KOPT-K1 (cell line): ENCODE results near the gene CEP112.

Experiments
- H3K27ac ChIP-seq: fragments of 200-600 bp; sonication (generic); 2 replicates; pipeline ENCODE4 v1.5.1; 2016; ENCODE audit warnings: antibody characterized with exemption, mild to moderate bottlenecking, low read depth, low read length; ENCODE audit not compliant: poor library complexity, severe bottlenecking
- H3K36me3 ChIP-seq: fragments of 200-600 bp; sonication (generic); 2 replicates; pipeline ENCODE4 v1.5.1; 2017; ENCODE audit warnings: antibody characterized with exemption, mild to moderate bottlenecking, low read length, moderate library complexity; ENCODE audit not compliant: insufficient read depth
- H3K9me3 ChIP-seq: fragments of 200-600 bp; sonication (generic); 2 replicates; pipeline ENCODE4 v1.5.1; 2017; ENCODE audit warnings: antibody characterized with exemption, low read length, mild to moderate bottlenecking; ENCODE audit not compliant: insufficient read depth, poor library complexity, severe bottlenecking

The CEP112 gene

DNA sequence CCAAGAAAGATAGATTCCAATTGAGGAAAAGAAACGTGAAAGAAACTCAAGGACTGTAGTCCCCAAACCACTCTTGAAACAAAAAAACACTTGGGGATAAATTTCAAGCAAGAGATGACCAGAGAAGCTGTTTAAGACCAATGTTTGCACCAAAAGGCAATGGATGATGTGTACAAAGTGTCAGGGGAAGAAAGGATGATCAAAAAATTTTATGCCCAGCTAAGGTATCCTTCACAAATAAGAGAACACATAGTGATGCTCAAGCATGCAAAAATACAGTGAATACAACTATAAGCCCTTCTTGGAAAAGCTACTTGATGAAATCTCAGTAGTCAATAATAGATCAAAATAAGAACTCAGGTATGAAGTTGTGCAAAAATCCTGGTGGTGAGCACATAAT is 281.1 kb downstream of the CEP112 start:
- no peak overlapping the region for H3K27ac ChIP-seq
- peaks cover 25% of the 10 kb centered on the region for H3K9me3 ChIP-seq
- H3K36me3 ChIP-seq: no peaks in the 10 kb centered on the region

DNA sequence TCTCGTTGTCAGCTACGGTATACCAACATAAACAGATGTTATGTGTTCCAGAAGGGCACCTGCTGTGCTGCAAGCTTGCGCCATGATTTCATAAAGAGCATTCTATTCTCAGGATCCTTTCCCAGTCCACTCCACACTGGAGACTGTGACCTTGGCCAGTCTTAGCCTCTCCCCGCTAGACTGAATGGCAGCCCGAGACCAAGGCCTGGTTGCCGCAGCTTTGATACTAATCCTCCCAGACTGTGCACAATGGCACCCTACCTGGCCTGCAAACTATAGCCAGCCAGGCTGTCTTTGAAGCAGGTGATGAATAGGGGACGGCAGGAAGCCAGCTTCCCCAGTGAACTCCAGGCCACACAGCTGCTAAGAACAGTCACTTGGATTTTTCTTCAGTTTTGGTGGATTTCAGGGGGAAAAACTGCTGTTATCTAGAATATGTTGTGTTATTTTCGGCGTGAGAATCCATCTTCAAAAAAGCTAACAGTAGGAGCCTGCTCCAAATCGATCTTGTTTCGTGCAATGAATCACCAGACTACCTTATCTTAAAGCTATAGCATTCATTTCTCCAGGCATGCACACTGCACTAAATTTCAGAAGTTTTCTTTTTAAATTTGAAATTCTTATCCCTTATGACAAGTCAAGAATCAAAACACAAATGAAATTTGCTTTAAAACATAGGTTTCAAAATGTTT is 289.0 kb downstream of the CEP112 start:
- Histone ChIP-seq H3K36me3 (no peaks in the 10 kb centered on the region), H3K9me3 (no peaks in the 10 kb centered on the region), H3K27ac (no peak overlapping the region)

DNA sequence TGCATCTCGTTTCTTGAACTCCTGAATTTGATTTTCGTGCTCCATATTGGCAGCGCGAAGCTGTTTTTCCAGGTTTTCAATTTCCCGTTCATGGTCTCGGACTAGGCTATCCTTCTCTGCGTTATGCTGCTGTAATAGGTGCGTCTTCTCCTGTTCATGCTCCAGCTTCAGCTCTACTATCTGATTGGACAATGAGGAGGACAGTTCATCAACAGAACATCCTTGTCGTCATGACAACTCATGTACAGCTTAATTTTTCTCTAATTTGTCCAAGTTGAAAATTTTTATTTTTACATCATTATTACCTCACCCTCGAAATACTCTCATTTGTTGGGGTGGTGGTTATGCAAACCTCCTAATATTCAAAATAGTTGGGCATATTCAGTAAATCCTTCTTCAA is 289.8 kb downstream of the CEP112 start:
- no peaks in the 10 kb centered on the region for H3K36me3 ChIP-seq

DNA sequence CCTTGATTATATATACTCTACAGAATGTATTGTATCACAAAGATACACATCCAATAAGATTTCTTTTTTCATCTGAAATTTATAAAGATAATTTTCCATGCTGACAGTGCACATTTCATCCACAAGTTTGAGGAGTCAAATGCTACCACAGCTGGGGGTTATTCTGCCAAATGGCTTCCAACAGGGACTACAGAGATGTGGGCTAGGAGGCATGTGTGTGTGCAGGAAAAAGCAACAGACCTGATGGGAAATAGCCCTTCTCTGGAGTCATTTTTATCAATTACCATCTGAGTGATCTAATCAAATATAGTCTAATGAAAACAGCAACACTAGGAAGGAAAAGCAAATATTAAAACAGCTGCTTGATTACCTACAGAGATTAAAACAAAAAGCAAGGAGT is 290.5 kb downstream of the CEP112 start:
- H3K9me3 ChIP-seq: no peaks in the 10 kb centered on the region
- no peaks in the 10 kb centered on the region for H3K36me3 ChIP-seq
- no peak overlapping the region for H3K27ac ChIP-seq

More for the DNA sequence above, 289.8 kb downstream of the CEP112 start:
- no peaks in the 10 kb centered on the region for H3K9me3 ChIP-seq
- H3K27ac ChIP-seq: no peak overlapping the region

DNA sequence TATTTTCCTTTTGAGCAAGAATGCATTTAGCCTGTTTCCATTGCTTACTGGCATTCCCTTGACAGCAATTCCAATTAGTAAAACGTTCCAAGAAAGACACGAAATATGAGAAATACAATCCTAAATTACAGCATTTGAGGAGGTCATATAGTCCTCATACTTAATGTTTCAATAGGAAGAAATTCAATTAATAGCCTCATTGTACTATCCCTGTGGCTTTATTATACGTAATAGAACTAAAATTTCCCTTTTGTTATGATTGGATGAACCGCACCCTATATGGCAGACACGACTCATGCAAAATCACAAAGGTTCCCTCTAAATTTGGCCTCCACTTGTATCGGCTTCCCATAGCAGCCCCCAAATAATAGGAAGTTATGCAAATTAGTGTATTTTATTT is 291.7 kb downstream of the CEP112 start:
- Histone ChIP-seq H3K27ac (no peak overlapping the region), H3K36me3 (no peaks in the 10 kb centered on the region), H3K9me3 (no peaks in the 10 kb centered on the region)

DNA sequence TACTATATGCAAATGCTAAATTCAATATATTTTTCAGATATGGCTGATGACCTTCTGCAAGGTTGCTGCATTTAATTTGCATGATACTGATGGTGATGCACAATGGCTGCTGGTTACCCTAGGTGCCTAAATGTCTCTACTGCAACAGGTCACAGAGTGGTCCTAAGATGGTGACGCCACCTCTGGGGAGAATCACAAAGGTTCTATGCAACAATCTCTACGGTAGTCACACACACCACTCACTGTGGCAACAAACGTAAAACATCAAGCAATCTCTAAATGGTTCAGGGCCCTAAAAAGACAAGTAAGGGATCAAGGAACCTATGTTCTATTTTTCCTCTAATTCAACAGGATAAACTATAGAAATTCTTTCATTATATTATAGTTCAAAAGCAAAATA is 293.3 kb downstream of the CEP112 start:
- Histone ChIP-seq H3K36me3 (no peaks in the 10 kb centered on the region), H3K9me3 (no peaks in the 10 kb centered on the region), H3K27ac (no peak overlapping the region)

DNA sequence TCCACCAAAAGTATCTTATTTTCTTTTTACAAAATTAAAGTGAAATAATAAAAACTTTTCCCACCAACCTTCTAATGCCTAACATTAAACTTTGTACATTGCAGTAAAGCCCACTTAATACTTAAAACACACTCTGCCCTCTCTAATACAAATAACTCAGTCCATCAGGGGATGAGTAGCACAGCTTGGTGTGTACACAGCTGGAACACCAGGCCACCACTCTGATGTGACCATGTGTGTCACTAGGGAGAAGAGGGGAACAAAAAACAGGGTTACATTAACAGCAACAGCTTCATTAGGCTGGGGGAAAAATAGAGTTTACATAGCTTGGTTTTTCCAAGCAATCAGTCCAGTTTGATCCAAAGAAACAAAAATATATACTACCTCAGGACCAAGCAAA is 295.0 kb downstream of the CEP112 start:
- no peaks in the 10 kb centered on the region for H3K9me3 ChIP-seq
- H3K36me3 ChIP-seq: no peaks in the 10 kb centered on the region
- no peak overlapping the region for H3K27ac ChIP-seq

DNA sequence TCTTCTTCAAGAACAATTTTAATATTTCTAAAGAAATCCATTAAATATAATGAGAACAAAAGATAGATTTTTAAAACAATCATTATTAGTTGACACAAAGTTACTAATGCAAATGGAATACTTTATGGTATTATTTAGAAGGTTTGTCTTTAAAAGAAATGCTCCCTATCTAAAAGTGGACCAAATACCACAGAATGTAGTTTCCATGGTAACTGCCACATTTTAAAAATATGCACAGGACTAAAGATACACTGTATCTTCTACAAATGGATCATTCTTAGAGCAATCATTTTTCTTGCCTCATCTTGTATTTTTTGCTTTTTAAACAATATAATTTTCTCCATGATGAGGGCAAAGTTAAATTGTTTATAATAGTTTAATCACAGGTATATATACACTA is 296.0 kb downstream of the CEP112 start:
- Histone ChIP-seq H3K36me3 (no peaks in the 10 kb centered on the region), H3K27ac (no peak overlapping the region), H3K9me3 (no peaks in the 10 kb centered on the region)

DNA sequence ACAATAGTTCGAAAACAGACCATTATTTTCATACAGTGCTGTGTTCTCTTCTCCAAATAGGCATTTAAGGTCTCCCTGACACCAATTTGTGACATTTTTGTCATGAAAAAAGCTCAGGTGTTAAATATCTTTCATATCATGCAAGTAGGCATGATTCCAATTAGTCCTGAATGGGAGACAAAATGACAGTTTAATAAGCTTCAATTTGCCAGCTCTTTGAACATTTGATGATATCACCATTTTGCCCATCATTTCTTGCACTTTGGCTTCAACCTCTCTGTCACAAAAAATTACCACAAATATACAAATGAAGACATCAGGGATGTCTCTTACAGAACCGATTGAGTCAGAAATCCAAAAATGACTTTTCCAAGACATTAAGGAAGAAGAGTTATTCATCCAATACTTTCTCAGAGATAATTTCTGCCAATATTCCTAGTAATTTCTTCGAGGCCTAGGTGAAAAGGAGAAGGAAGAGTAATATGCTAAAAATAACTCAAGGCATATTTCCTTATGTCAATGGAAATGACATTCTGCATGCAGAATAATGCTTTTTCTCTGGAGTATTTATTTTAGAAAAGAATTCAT is 298.1 kb downstream of the CEP112 start:
- H3K27ac ChIP-seq: no peak overlapping the region
- no peaks in the 10 kb centered on the region for H3K9me3 ChIP-seq
- no peaks in the 10 kb centered on the region for H3K36me3 ChIP-seq

DNA sequence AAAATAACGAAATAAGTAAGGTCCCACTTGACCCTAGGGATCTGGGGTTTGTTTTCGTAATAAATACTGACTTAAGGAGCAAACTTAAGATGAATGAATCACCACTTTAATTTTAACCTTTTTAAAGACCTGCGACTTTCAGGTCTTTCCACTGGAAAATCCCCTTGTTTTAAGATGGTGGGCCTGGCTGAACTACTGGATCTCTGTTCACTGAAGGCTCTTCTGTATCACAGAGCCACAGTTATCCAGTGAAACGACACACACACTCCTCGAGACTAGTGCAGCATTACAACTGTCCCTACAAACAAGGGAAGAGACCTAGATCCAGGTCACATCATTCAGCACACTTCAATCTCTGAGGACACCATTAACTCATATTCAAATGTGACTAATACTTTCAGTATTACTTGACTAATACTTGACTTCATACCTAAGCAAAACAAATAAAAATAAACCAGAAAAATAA is 299.0 kb downstream of the CEP112 start:
- no peaks in the 10 kb centered on the region for H3K9me3 ChIP-seq
- no peak overlapping the region for H3K27ac ChIP-seq
- H3K36me3 ChIP-seq: no peaks in the 10 kb centered on the region

DNA sequence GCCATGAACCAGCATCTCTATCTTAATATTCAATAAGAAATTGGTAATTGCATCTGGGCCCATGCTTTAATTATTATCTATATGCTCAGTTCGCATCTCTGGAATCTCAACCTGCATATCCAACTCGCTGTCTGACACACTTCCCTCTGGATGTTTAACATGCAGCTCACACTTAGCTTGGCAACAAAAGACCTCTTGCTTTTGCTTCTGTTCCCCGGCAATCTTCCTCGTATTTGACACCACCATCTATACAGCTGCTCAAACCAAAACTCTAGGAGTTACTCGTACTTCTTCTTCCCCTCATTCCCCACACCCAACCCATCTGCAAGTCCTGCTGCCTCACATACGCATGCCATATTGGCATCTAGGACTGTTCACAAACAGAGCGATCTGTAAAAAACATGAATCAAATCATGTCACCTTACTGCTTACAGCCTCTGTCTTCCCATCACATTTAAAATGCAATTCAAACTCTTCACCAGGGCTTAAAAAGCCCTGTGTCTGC is 300.6 kb downstream of the CEP112 start:
- H3K27ac ChIP-seq: no peak overlapping the region
- no peaks in the 10 kb centered on the region for H3K9me3 ChIP-seq
- H3K36me3 ChIP-seq: no peaks in the 10 kb centered on the region

DNA sequence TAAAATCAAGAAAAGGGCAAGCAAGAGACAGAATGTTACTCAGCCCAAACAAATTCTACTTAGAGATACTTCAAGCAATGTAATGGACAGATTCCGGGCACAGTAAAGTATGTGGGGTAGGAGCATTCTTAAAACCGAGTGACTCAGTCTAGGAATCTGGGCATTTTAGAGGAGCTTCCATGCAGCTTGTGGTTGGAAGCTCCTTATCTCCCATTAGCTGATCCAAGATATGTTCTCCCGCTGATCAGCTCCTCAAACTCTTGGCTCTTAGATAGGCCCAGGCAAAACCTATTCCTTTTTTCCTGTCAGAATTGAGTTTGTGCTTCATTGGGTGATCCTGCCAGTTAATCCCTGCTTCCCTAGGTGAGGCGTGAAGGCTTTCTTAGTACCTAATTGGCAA is 303.3 kb downstream of the CEP112 start:
- H3K27ac ChIP-seq: no peak overlapping the region
- H3K36me3 ChIP-seq: no peaks in the 10 kb centered on the region
- no peaks in the 10 kb centered on the region for H3K9me3 ChIP-seq

DNA sequence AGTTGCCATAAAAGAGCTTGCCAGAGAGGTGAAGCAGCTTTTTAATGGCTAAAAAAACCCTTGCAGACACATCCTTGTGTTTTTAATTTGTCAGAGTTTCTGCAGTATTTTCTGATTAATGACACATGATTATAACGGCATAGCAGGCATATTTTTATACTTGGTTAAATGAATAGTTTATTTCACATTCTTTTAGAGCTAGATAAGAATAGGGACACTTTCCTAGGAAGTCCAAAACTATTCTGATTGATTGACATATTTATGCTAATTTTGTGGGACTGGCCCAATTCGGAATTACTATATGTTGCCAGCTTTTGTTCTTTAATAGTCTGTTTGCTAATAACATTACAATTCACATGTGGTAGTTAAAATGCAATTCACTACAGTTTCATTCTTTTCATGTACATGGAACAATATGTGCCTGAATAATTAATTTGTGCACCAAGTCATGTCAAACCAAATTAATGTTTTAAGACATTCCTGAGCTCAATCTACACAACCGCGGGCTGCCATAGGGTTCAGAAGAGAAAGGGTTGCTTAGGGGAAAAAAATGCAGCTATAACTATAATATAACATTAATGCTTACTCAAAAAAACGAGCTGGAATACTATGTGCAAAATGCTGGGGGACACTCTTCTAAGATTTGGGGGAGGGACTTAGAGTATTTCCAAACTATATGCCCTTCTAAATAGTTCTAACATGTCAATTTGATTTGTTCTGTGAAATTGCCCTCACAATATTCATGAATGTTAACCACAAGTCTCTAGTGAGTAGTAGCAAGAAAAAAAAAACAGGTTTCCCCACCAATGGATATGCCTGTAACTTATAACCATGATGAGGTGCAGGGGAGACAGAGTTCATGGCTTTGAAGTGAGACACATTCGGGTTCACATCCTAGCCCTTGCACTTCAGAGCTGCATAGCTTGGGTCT is 305.4 kb downstream of the CEP112 start:
- no peak overlapping the region for H3K27ac ChIP-seq
- H3K9me3 ChIP-seq: no peaks in the 10 kb centered on the region
- no peaks in the 10 kb centered on the region for H3K36me3 ChIP-seq

DNA sequence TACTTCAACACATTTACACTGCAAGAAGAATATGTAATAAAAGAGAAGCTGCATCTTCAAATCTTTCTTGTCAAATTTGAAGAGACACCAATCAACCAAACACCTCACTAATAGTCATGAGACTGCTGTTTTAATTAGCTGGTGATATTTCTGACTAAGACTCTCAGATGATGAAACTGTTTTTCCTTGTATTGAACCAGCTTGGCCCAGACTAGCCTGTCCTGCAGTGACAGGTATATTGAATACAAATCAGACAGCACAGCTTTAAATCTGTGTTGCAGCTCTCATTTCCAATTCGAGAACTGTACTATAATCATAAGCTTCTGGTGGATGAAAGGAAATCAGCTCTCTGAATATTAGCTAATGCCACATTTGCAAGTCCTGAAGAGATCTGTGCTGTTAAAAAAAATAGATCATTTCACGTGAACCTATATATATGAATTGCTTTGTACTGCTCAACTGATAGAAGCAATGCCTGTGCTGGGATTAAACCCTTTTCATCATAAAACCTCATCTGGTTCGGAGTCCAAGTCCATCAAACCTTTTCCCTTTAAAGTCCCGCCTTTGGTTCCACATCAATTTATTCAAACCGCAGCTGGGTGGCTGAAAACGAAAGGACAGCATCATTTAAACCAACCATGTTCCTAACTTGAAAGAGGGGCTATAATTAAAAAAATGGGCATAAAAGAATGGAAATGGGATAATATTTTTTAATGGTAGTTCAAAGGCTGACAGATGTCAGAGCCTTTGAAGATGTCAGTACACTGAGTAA is 306.2 kb downstream of the CEP112 start:
- H3K27ac ChIP-seq: no peak overlapping the region
- no peaks in the 10 kb centered on the region for H3K9me3 ChIP-seq
- H3K36me3 ChIP-seq: no peaks in the 10 kb centered on the region
